Esophagus muscularis mucosa (tissue), 4 donors: Measurements from ENCODE around the gene EHF. TPM values are rescaled to one million over a fixed set of nuclear protein-coding genes. Genes with fewer than 3 reads are reported as not detected.

Experiments
- DNase-seq: peaks from one replicate; pipeline ENCODE4 v3.0.0-alpha.2; 2017; ENCODE audit errors: extremely low spot score
- H3K27ac ChIP-seq, 4 donors: fragments of 200-600 bp; sonication (generic); replicated peaks in 1 of 4; 1 replicate in 3 of 4; 2 replicates in 1 of 4; pipeline ENCODE4 v1.5.1; 2016 to 2019; ENCODE audit warnings: mild to moderate bottlenecking in 1 of 4
- H3K27me3 ChIP-seq, 4 donors: fragments of 200-600 bp; sonication (generic); one replicate each; pipeline versions ENCODE4 v1.5.1 to v1.6.0; 2016 to 2019
- H3K36me3 ChIP-seq, 4 donors: fragments of 200-600 bp; sonication (generic); one replicate each; pipeline ENCODE4 v1.5.1; 2016 to 2019
- H3K4me1 ChIP-seq, 4 donors: fragments of 200-600 bp; sonication (generic); one replicate each; pipeline ENCODE4 v1.5.1; 2016 to 2019
- H3K4me3 ChIP-seq, 4 donors: fragments of 200-600 bp; sonication (generic); 1 replicate in 2 of 4; 2 replicates in 2 of 4; pipeline ENCODE4 v1.5.1; 2016 to 2019; ENCODE audit warnings: mild to moderate bottlenecking in 4 of 4, moderate library complexity in 1 of 4
- H3K9me3 ChIP-seq, 4 donors: fragments of 200-600 bp; sonication (generic); 1 replicate in 3 of 4; 2 replicates in 1 of 4; pipeline ENCODE4 v1.5.1; 2016 to 2019
- EP300 ChIP-seq: sonication (generic); formaldehyde crosslinking; IDR thresholded peaks from one replicate; pipeline ENCODE4 v1.6.1; 2017; ENCODE audit warnings: antibody characterized with exemption
- POLR2A ChIP-seq: fragments of 450-650 bp; IDR thresholded peaks from one replicate; pipeline ENCODE4 v1.6.1; 2017; ENCODE audit warnings: antibody characterized with exemption, moderate library complexity, mild to moderate bottlenecking, low read depth
- POLR2AphosphoS5 ChIP-seq, 2 donors: sonication (generic); formaldehyde crosslinking; IDR thresholded peaks; one replicate each; pipeline ENCODE4 v1.6.1; 2017; ENCODE audit warnings: antibody characterized with exemption in 2 of 2
- WGBS: methylation state at CpG from one replicate; pipeline ENCODE4 v1.1.5; 2018; 5-methylcytosine and 5-hydroxymethylcytosine counted together
- intact Hi-C: fragments of 100-400 bp; cut with DNase I; formaldehyde crosslinking; loops from one replicate; pipeline ENCODE4 v1.15.1; 2023
- total RNA-seq, 4 donors: library from RNA; depleted of rRNA; stranded (reverse); fragments of >200 nt; gene quantifications; one replicate each; pipeline versions ENCODE4 v1.1.0 to v1.2.1, GENCODE V29; 2016
- TF ChIP-seq, protein P1 (sequence below), 3 experiments: fragments of 200-600 bp in 2 of 3; fragments of 450-650 bp in 1 of 3; sonication (generic) in 2 of 3; IDR thresholded peaks; one replicate each; pipeline ENCODE4 v1.5.1; 2017 to 2019; ENCODE audit warnings: antibody characterized with exemption in 3 of 3, mild to moderate bottlenecking in 2 of 3, moderate library complexity in 1 of 3

EHF gene
- total RNA-seq, 4 donors from 2014 or later: 0.42 to 0.52 TPM; not detected in 2

DNA sequence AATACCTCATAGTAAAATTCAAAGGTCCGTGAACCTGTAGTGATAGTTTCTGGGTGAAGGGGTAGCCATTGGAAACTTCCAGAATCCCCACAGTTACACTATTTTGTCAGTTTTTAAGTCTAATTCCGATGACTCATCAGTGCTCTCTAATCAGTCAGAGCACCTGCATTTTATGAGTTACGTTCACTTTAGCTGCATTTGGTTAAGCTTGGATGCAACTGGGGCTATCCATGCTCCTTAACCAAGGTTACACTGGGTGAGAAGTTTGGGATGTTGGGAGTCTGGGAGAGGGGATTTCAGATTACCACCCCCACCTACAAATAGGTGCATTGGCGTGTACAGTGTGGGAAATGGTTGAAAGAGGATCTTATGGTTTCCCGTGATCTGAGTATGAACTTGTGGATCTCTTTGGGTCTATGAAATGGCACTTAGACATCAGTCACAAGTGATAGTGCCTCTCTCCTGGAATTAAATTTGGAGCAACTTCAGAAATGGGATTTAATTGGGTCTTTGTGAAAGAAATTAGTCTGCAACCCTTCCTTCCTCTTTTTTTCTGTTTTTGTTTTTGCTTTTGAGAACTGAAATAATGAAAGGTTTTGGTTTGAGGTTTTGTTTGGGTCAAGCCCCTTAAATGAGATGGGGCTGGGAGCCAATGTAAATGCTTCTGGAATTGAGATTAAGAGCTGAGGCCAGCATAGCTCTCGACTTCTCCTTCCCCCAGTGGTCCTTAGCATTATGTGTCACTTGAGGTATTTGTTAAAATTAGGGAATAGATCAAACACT is 31.5 kb downstream of the EHF start:
- Histone ChIP-seq H3K36me3 (no peaks in the 10 kb centered on the region), H3K4me3 (no peak overlapping the region), H3K4me1 (no peaks in the 10 kb centered on the region), H3K27ac (no peak overlapping the region), H3K27me3 (peaks cover 0 to 10% (median 0%) of the 10 kb centered on the region in 4 donors), H3K9me3 (no peaks in the 10 kb centered on the region)
- TF ChIP-seq EP300 (no peak), POLR2A (no peak), POLR2AphosphoS5 (IDR thresholded peaks at IDR 0.05) (no peak)
- TF ChIP-seq, protein P1, sequence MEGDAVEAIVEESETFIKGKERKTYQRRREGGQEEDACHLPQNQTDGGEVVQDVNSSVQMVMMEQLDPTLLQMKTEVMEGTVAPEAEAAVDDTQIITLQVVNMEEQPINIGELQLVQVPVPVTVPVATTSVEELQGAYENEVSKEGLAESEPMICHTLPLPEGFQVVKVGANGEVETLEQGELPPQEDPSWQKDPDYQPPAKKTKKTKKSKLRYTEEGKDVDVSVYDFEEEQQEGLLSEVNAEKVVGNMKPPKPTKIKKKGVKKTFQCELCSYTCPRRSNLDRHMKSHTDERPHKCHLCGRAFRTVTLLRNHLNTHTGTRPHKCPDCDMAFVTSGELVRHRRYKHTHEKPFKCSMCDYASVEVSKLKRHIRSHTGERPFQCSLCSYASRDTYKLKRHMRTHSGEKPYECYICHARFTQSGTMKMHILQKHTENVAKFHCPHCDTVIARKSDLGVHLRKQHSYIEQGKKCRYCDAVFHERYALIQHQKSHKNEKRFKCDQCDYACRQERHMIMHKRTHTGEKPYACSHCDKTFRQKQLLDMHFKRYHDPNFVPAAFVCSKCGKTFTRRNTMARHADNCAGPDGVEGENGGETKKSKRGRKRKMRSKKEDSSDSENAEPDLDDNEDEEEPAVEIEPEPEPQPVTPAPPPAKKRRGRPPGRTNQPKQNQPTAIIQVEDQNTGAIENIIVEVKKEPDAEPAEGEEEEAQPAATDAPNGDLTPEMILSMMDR (IDR thresholded peaks at IDR 0.05): no peak
- no peak for DNase-seq
- intact Hi-C loops: no loop called here
- whole genome bisulfite sequencing: 87% methylated on average over 6 of the region's 6 CpGs

DNA sequence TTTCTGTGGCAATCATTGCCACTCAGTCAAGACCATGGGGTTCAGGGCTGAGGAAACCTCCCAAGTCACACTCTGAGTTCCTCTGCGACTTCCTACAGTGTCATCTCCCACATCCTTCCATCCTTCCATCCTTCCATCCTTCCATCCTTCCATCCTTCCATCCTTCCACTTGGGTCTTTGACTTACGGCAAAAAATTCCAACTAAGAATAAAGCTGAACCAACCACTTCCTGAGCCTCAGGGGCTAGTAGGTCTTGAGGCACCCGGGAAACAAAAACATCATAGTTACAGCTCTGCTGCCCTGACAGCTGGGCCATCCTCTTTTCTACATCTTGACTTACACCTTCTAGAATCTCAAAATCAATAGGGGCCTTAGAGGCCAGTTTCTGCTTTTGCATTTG is 32.1 kb downstream of the EHF start:
- no peak overlapping the region for H3K27ac ChIP-seq

DNA sequence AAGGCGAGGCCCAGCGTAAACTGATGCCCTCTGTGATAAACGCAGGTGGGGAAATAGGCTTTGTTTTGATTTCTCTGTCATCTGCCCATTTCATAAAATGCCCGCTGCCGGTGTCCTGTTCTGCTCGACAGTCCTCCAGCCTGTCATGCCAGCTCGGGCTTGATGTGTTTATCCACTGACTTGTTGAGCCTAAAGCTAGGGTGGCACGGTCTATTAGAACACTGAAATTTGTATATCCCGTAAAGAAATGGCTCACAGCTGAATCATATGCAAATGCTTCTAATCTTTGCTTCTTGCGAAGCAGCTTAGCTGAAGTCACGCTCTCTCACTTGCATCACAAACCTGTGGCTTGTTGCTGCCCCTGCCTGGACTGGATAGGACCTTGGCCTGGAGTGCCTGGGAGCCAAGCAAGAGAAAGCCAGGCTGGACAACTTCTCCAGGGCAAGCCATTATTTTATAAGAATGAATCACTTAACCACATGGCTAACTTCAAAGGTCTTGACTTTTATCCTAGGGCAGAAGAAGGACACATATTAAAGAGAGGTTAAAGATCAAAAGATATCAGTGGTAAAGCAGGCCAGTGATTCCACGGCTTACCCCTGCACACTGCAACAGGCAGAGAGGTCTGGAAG is 33.1 kb downstream of the EHF start:
- H3K36me3 ChIP-seq: no peaks in the 10 kb centered on the region
- no peak overlapping the region for H3K4me3 ChIP-seq
- WGBS: 91% methylated on average over 12 of the region's 12 CpGs
- no peak for TF ChIP-seq POLR2A
- no peak for TF ChIP-seq POLR2AphosphoS5 (IDR thresholded peaks at IDR 0.05)
- no peak for TF ChIP-seq EP300
- TF ChIP-seq, protein P1 (IDR thresholded peaks at IDR 0.05): no peak
- intact Hi-C loops: no loop called here
- no peak for DNase-seq
- H3K27me3 ChIP-seq: peaks cover 0 to 9% (median 0%) of the 10 kb centered on the region in 4 donors
- H3K27ac ChIP-seq: no peak overlapping the region
- no peaks in the 10 kb centered on the region for H3K4me1 ChIP-seq
- H3K9me3 ChIP-seq: no peaks in the 10 kb centered on the region

More for the DNA sequence above, 32.1 kb downstream of the EHF start:
- Histone ChIP-seq H3K27me3 (peaks cover 0 to 10% (median 0%) of the 10 kb centered on the region in 4 donors), H3K4me1 (no peaks in the 10 kb centered on the region), H3K9me3 (no peaks in the 10 kb centered on the region), H3K4me3 (no peak overlapping the region), H3K36me3 (no peaks in the 10 kb centered on the region)
- DNase-seq: no peak
- intact Hi-C loops: no loop called here
- WGBS: 83% methylated on average over 3 of the region's 3 CpGs
- TF ChIP-seq POLR2AphosphoS5 (IDR thresholded peaks at IDR 0.05): no peak
- TF ChIP-seq POLR2A: no peak
- no peak for TF ChIP-seq EP300
- TF ChIP-seq, protein P1 (IDR thresholded peaks at IDR 0.05): no peak

DNA sequence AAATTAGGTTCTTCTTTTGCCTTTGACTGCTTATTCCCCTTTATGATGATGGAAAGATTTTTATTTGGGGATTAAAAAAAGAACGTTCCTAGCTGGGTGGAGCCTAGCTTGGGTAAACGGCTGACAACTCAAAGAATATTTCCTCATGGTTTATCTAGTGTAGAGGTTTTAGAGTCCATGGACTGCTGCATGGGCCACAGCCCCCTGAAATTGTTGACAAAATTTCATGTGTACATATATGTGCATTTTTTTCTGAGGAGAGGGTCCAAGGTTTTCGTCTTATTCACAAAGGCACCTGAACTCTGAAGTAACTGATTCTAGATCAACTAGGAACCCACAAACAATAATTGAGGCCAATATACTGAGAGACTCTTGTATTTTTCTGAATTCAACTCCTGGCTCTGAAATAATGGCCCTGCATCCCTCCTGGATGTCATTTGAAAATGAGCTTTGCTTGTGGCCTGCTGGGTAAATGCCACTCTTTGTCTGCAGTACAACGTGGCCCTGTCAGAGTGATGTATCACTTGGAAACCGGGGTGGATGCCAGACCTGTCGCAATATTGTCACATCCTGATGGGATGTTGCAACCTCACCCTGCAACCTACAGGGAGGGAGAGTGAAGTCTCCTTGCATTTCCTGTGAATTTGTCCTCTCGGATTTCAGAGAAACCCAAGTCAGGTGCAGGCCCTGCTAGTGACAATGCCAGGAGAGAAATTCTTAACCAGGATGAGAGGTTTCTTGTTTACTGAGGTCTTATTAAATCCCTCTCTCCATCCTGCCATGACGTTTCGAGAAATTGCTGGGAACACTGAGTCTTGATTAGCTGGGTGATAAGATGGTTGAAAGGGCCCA is 33.8 kb downstream of the EHF start:
- no peak overlapping the region for H3K27ac ChIP-seq
- H3K27me3 ChIP-seq: peaks cover 0 to 1% (median 0%) of the 10 kb centered on the region in 4 donors
- H3K4me1 ChIP-seq: no peaks in the 10 kb centered on the region
- 57% methylated on average over 7 of the region's 9 CpGs for WGBS
- no peaks in the 10 kb centered on the region for H3K9me3 ChIP-seq
- H3K36me3 ChIP-seq: no peaks in the 10 kb centered on the region
- intact Hi-C loops: no loop called here
- H3K4me3 ChIP-seq: no peak overlapping the region
- peak in 1 of 2 donors; percentile 27 for TF ChIP-seq POLR2AphosphoS5 (IDR thresholded peaks at IDR 0.05)
- TF ChIP-seq, protein P1 (IDR thresholded peaks at IDR 0.05): no peak
- no peak for TF ChIP-seq EP300
- TF ChIP-seq POLR2A: no peak
- DNase-seq: no peak
